GM06990 (cell line): ENCODE measurements around the gene GPR68.

Source experiments
- DNase-seq: peaks from one replicate; pipeline ENCODE4 v3.0.0-alpha.2; 2011; ENCODE audit not compliant: insufficient read length; ENCODE audit errors: extremely low read depth
- H3K27me3 ChIP-seq: replicated peaks from 2 replicates; pipeline ENCODE4 v1.6.0; 2011; ENCODE audit warnings: low read length; ENCODE audit not compliant: control insufficient read depth, insufficient read depth
- H3K36me3 ChIP-seq: 2 replicates; pipeline ENCODE4 v1.5.1; 2011; ENCODE audit warnings: low read length; ENCODE audit not compliant: control insufficient read depth, insufficient read depth
- H3K4me3 ChIP-seq: replicated peaks from 2 replicates; pipeline ENCODE4 v1.5.1; 2011; ENCODE audit warnings: low read depth, mild to moderate bottlenecking, control low read depth, low read length
- CTCF ChIP-seq: IDR thresholded peaks from 2 replicates; pipeline ENCODE4 v1.5.1; 2011; ENCODE audit warnings: low read length, control low read depth, mild to moderate bottlenecking, inconsistent platforms; ENCODE audit not compliant: insufficient read depth, poor library complexity, severe bottlenecking

The GPR68 gene

GRCh38 chr14:91233936-91234790, 10.3 kb downstream of the GPR68 start:
- Histone ChIP-seq H3K27me3 (no peaks in the 10 kb centered on the region), H3K4me3 (no peak overlapping the region), H3K36me3 (no peaks in the 10 kb centered on the region; the same call in 1 of the 2 replicates)
- no peak for DNase-seq
- no peak for TF ChIP-seq CTCF

DNA sequence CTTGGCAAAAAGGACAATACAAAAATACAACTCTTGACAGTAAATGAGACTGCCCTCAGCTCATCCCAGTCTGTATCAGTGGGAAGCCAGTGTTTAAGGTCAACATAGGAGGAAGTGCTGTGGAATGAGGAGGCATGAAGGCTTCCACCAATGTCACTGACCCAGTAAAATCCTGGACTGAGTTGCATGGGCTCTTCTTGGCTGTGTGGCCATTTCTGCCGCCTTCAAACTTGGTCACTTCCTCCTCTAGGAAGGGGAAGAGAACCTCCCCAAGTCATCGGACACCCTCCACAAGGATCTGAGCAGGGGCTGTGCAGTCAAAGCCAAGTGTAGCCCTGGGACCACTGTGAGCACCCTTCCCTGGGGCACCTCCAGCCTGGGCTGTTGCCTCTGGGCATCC, 11.9 kb downstream of the GPR68 start:
- H3K27me3 ChIP-seq: no peaks in the 10 kb centered on the region
- no peak overlapping the region for H3K4me3 ChIP-seq
- TF ChIP-seq CTCF: no peak
- no peaks in the 10 kb centered on the region; the same call in 1 of the 2 replicates for H3K36me3 ChIP-seq
- no peak for DNase-seq

- TF ChIP-seq CTCF: no peak
- H3K36me3 ChIP-seq: no peaks in the 10 kb centered on the region; the same call in 1 of the 2 replicates
- no peak for DNase-seq
These were observed 12.5 kb downstream of the GPR68 start for GRCh38 chr14:91232052-91232451.

DNA sequence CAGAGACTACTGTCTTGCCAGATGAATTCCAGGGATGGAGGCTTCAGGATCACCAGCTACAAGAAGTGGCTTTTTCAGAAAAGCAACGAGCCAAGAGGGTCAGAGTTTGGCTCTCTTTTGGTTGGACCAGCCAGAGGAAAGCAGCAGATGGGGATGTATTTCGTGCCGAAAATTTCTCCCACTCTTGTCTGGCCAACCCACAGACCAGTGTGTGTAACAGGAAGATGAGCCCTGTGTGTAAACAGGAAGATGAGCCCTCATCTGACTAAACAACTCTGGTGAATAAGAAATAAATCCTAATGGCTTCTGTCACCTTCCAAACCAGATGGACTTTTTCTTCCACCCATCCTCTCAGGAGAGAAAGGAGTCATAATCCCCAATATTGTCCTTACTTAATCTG, 13.1 kb downstream of the GPR68 start:
- Histone ChIP-seq H3K36me3 (no peaks in the 10 kb centered on the region; the same call in 1 of the 2 replicates), H3K27me3 (no peaks in the 10 kb centered on the region), H3K4me3 (no peak overlapping the region)
- no peak for DNase-seq
- no peak for TF ChIP-seq CTCF

More at GRCh38 chr14:91232052-91232451, 12.5 kb downstream of the GPR68 start:
- H3K27me3 ChIP-seq: no peaks in the 10 kb centered on the region
- H3K4me3 ChIP-seq: no peak overlapping the region

DNA sequence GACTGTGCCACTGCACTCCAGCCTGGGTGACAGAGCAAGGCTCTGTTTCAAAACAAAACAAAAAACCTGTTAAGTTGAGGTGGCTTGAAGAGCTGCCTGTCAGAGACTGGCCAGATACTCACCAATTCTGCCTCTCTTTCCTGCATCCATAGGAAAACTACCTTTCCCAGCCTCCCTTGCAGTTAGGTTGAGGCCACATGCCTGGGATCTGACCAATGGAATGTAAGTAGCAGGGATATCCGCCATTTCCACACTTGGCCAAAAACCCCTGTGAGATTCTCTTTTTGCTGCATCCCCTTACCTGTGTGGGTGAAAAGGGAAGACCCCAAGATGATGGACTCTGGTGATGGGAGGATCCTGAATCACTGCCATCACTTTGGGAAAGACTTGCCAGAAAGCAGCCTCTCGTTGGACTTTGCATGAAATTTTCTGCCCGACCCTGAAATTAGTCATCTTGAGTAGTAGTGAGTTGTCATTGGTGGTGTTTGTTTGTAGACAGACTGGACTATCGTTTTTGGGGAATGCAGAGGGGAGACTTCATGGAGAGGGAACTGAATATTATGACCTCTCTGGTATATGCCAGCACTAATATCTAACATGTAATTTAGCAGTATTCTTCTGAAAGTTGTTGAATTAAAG, 14.0 kb downstream of the GPR68 start:
- no peak for TF ChIP-seq CTCF
- H3K27me3 ChIP-seq: no peaks in the 10 kb centered on the region
- H3K36me3 ChIP-seq: no peaks in the 10 kb centered on the region; the same call in 1 of the 2 replicates
- DNase-seq: no peak
- no peak overlapping the region for H3K4me3 ChIP-seq
